HG03521 (cell line): ENCODE results near the gene ST6GALNAC6.
"Not testable (repeated sequence)": the region's sequence is repeated elsewhere in the genome, so short reads cannot be mapped to it uniquely, and the experiment has no call there.

Source experiments
- ATAC-seq: cut with Tn5 transposase; IDR thresholded peaks from one replicate; pipeline ENCODE4 v1.9.1; 2021; ENCODE audit warnings: mild to moderate bottlenecking, moderate library complexity; ENCODE audit not compliant: unreplicated experiment

Gene ST6GALNAC6

DNA sequence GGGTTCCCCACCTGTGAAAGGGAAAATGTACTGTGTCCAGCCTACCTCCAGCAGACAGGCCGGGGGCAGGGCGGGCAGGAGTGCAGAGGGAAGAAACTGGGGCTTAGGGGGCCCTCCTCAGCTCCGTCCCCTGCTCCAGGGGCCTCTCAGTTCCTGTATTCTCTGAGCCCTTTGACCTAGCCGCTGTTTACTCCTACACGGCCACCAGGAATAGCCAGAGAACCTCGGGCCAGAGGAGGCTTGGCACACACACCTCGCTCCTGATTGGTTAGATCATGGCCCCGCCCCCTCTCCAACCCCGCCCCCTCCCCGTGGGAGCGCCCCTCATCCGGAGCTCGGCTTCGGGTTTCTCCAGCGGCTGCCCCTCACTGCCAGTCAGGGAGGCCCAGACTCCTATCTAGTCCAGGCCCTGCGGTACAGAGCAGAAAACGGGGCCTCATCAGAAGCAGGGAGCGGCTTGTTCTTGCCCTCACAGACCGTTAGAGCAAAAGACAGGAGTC, 2.2 kb downstream of the ST6GALNAC6 start:
- no peak for ATAC-seq

DNA sequence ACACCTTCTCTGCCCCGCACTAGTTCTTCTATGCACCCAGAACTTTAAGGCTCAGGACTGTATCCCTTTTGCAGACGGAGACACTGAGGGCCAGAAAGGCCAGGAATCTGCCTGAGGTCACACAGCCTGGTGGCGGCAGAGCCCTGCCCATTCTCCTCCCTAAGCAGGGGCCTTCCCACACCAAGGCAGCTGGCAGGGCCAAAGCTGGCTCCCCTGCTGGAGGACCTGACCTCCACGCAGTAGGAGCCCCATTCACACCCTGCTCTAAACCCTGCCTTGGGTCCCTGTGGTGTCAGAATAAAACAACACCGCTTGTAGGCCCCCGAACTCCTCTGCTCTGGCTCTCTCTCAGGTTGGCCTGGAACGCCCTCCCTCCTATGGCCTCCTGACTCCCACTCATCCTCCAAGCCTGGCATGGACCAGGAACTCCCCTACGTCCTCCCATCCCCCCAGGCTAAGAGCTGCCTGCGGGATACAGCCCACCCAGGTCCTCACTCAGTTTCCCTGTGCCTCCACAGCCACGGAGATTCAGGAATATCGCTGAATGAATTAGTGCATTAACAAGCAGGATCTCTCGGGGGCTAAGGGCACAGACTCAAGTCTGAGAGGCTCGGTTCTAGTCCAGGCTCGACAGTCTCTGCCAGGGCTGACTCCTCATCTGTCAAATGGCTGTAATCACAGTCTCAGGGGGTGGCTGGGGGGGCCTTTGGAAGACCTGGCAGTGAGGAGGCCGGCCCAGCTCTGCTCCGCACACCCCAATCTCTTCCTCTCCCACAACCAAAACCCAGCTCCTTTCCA, 2.8 kb downstream of the ST6GALNAC6 start:
- no peak for ATAC-seq

DNA sequence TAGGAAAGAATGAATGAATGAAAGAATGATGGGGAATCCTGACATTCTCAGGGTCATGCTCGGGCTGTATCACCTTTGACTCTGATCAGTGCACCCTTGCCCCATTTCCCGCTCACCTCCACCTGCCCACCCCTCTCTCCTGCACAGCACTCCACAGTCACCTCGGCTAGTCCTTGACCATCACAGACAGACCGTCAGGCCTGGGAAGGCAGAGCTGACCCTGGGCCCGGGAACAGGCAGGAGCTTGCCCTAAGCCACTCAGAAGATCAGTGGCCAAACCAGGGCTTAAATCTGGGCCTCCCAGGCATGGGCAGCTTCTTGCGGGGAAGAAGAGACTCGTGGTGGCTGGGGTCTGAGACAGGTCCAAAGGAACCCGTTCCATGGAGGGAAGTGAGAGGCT, 3.6 kb downstream of the ST6GALNAC6 start:
- ATAC-seq: no peak

DNA sequence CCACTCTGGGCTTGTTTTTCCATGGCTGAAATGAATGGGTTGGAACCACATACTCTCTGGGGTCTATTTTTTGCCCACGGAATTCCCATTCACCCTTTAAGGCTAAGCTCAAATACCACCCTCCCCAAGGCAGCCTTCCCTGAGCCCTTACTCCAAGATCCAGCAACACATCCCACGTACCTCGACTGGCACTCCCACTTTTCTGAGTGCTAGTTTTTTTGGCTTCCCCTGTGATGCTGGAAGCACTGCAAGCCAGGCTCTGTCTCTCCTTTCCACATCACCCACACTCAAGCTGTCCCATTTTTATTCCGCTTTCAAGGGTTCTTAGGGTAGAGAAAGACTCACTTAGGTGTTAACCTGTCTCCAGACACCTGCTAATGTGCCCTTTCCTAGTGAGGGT, 6.0 kb downstream of the ST6GALNAC6 start:
- no peak for ATAC-seq

DNA sequence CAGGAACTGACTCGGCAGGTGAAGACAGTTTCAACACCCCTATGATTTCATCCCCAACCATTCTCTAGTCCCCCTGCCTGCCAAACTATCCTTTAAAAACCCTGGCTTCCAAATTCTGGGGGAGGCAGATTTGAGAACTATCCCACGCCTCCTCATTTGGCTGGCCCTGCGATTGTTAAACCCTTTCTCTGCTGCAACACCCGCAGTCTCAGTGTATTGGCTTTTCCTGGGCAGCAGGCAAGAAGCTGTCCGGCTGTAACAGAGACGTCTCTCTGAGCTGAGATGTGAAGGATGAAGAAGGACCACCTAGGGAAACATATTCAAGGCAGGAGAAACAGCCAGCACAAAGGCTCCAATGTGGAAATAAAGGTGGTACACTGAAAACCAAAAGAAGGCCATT, 6.6 kb downstream of the ST6GALNAC6 start:
- ATAC-seq: no peak

DNA sequence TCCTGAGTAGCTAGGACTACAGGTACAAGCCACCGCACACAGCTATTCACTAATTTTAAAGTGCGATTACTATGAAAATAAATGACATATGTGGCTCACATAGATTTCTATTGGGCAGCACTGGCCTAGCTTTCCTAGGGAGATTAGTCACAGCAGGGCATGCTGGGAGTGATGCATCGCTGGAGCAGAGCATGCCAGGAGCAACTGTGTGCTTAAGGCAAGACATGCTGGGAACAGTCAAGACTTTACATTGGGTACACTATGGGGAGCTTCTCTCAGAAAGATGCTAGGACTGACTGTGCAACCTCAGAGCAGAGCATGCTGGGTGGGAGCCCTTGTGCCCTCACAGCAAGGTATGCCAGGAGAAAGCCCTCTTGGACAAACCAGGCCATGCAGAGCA, 9.3 kb downstream of the ST6GALNAC6 start:
- ATAC-seq: no peak

DNA sequence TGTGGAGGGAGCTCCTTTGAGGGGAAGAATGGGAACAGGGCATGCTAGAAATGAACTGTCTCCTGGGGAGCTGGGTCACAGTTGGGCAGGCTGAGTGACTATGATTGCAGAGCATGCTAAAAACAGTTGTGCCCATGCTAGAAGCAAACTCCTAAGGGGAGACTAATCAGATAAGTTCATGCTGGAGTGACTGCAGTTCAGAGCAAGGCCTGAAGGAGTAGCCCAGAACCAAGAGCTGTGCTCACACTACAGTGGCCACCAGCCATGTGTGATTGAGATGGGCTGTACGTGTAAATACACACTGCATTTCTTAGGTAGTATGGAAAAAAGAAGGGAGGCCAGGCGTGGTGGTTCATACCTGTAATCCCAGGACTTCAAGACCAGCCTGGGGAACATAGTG, 11.6 kb downstream of the ST6GALNAC6 start:
- no peak for ATAC-seq

DNA sequence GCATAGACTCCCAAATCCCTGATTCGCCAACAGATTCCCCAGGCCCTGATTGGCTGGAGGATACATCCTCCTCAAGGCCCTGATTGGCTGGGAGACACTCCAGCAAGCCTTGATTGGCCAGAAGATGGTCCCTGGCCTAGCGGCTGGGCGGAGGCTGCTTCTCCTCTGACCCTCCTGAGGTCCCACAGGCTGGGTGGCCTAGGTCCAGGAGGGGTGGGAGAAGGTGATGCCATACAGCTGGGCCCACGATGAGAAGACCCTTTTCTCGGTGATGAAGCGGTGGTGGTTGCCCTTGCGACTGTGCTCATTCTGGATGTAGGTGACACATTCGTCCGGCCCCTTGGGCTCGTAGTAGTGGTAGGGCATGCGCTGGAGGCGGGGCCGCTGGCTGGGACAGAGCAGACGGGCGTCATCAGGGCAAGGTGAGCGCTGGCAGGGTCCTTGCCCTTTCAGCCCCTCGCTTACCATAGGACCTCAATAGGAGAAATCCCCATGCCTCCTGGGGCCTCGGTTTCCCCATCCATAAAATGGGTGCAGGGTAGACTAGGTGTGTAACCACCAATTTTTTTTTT, 12.9 kb downstream of the ST6GALNAC6 start:
- no peak for ATAC-seq

DNA sequence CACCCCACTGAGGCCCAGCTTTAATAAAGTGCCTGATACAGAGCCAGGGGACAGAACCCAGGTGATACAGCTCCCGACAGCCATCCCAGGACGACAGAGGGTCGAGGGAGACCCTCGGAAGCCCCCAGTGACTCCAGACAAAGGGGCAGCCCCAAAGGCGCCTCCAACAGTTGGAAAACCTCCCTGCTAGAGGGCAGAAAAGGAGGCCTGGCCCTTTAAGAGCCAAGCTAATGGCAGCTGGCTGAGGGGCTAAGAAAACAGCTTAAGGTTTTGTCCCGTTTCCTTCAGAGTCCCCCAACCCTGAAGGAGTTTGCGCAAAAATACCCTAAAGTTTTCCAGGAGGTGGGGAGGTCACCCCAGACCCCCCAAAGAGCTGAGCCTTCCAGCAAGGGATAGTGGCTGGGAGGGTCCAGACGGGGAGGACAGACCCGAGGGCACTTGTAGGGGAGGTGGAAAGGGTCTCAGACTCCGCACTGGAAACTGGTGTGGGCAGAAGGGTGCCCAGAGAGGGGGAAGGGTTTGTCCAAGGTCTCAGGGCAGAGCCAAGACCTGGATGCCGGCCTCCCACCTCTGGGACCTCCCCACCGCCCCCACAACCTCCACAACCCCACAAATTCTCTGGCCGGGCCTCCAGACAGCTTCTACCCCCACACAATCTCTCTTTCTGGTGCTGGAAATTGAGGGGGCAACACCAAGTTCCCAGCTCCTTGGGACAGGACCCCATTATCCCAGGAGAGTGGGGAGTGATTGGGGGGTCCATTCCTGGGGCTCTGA, 13.7 kb downstream of the ST6GALNAC6 start:
- ATAC-seq: no peak

DNA sequence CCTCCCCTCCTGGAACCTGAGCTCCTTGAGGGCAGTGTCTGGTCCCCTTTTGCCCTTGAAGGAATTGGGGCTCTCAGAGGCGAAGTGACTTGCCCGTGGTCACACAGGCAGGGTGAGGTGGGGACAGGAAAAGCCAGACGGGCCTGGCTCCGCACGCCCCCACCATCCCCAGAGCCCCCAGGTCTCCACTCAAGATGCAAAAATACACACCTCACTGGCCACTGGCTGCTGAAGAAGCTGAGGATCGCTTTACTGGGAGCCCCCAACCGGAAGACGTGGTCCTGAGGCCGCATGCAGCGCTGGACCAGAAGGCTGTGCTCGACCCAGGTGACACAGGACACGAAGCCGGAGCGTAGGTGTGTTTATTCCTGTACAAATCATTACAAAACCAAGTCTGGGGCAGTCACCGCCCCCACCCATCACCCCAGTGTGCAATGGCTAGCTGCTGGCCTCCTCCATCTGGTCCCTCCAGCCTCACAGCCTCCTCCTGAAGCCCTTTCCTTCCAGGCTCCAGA, 14.4 kb downstream of the ST6GALNAC6 start:
- no peak for ATAC-seq

DNA sequence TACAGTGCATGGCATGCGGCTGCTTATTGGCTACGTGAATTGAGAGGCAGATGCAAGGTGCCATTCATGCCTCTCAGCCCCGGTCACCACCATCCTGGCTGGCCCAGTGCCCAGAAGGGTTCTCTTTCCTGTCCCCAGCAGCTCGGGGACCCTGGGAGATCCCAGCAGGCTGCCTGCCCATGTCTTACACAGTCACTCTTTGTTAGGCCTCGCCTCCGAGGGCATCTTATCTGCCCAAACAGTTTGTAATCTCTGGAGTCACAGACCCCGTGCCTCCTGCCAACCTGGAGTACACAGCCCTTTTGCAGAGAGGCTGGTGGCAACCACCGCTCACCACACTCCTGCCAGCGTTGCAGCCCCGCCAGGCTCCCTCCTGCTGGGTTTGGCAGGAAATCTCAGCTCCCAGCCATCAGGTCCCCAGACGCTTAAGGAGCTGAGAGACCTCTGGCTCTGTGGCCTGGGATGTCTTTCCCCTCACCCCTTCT, 14.9 kb downstream of the ST6GALNAC6 start:
- ATAC-seq: no peak

DNA sequence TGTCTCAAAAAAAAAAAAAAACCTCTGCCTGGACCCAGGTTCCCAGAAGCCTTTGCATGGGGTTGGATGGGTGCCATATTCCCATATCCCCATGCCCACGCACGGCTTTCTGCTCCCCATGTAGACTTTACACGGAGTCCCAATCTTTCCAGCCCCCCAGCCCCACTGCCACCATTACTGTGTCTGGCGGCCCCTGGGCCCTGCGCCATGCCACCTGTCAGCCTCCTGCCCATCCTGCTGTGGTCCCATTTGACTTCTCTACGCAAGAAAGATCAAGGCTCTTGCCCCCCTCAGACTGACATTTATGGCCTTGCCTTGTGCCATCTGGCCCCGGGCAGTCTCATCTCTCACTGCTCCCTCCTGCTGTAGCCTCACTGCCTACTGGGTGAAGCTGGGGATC, 15.4 kb downstream of the ST6GALNAC6 start:
- ATAC-seq: no peak

DNA sequence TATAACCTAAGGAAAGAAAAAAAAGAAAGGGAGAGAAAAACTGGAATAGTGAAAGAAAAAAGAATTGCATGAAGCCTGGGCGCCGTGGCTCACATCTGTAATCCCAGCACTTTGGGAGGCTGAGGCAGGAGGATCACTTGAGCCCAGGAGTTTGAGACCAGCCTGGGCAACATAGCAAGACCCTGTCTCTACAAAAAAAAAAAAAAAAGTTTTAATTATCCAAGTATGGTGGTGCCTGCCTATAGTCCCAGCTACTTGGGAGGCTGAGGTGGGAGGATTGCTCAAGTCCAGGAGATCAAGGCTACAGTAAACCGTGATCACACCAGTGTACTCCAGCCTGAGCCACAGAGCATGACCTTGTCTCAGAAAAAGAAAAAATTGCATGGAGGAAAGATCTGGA, 17.7 kb downstream of the ST6GALNAC6 start:
- ATAC-seq: not testable (repeated sequence)

DNA sequence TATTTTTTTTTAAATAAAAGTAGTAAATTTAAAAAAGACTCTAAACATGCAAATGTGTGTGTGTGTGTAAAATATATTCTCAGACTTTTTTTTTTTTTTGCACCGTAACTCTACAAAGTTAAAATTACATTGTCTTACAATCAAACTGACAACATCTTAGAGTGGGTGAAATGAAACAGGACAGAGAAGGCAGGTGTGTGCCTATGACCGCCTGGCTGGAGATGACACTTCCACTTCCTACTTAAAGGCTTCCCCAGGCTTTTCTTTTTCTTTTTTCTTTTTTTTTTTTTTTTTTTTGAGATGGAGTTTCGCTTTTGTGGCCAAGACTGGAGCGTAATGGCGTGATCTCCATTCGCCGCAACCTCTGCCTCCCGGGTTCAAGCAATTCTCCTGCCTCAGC, 19.3 kb downstream of the ST6GALNAC6 start:
- no peak for ATAC-seq

DNA sequence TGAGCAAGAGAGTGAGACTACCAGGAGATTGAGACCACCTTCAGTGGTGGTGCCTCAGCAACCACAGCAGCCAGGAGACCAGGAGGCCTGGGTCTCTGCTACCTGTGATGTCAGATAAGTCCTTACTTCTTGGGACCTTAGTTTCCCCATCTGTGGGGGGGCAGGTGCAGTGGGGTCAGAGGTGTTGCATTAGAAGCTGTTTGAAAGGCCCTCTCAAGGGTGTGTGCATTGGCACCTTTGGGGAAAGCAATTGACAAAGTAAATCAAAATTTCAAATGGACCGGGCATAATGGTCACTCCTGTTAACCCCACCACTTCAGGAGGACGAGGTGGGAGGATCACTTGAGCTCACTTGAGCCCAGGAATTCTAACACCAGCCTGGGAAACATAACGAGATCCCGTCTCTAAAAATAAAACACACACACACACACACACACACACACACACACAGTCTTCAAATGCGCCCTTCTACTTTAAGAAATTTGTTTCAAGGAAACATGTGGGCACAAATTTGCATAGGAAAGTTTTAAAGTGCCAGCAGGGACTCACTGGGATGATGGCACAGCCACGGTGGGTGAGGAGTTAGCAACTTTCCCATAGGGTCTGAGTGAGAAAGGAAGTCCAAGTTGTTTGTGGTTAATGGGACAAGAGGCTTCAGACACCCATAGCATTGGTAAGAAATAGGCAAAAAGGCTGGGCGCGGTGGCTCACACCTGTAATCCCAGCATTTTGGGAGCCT, 20.6 kb downstream of the ST6GALNAC6 start:
- ATAC-seq: no peak

DNA sequence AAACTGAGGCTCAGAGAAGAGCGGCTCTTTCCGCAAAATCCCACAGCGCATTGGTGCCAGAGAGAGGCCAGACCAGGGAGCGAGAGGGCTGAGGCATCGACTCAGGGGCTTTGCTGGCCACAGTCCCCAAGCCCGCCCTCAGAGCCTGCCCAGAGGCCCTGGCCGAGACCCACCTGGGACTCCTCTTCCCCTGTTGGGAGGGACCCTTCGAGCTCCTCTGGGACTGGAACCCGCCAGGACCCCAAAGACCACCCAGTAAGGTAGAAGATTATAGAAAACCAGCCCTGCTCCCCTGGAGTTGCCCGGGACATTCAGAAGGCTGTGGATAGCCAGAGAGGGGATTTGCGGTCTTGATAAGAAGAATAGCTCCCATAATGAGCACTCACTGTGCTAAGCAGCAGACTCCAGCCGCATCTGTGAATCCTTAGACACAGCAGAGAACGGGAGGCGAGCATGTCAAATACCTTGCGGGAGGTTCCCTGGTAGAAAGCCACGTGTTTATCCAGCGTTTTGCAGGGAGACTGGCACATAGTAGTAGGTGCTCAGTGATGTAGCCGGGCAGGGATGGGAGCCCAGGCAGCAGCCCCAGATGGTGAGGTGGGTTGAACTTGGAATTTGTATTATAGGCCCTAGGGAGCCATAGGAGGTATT, 21.3 kb downstream of the ST6GALNAC6 start:
- no peak for ATAC-seq

DNA sequence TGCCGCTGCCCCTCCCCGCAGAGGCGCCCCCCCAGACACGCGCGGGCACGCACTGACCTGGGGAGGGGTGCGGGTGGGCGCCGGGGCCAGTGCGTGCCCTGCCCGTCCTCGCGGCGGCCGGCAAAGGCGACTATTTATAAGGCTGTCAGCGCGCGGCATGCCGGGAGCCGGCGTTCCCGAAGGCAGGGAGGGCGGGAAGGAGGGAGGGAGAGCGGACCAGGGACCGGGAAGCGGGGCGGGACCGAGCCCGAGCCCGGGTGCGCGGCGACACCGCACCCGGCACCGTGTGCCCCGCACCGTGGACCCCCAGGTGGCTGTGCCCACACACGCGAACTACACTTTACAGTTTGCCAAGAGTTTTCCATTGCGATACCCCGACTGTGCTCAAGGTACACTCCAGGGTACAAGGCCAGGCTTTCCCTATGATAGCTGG, 21.8 kb downstream of the ST6GALNAC6 start, which contains the start of gene AK1:
TSS of gene AK1 (minus strand) at position 110 of the 433 bp plus-strand sequence. CDS start 3,058 bp downstream, outside the sequence.
- no peak for ATAC-seq

DNA sequence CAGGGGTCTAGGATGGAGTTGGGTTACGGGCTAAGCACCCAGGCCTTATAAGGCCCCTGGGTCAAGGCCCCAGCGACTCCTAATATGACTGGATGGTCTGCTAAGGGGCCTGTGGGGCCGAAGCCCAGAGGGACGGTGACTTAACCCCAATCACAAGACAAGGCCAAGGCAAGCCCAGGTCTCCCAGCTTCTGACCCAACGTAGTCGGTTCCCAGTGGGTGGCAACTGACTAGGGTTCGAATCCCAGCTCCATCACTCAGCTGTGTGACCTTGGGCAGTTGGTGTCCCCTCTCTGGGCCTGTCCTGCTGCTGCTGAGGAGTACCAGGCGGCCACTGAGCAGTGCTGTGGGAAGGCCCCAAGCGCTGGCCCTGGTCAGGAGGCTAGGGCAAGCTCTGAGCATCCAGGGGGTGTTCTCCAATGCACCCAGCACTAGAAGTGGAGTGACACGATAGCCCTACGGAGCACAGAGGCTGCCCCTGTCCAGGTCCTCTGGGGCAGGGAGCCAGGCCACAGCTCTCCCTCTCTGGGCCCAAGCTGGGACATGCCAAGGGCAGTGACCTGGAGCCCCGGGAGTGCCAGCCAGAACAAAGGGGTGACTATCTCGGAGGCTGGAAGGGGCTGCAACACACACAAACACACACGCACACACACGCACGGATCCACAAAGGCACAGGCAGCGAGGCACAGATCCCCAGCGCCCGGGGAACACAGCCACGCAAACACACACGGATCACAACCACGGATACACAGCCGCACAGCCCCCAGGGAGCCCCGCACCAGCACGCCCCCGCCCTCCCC, 22.4 kb downstream of the ST6GALNAC6 start:
- ATAC-seq: no peak
